ENCODE measurements around the gene NTN4.

NTN4 gene

GRCh38 chr12:95611676-95612309 lies 178.8 kb downstream of the NTN4 start:
- no peak for TF ChIP-seq JUND (IDR thresholded peaks at IDR 0.05; ENCODE audit: low read depth)
- no peak for DNase-seq (ENCODE audit: low read depth in 1 of 2, low spot score in 1 of 2)

GRCh38 chr12:95608252-95609033 lies 182.1 kb downstream of the NTN4 start:
- no peak for TF ChIP-seq JUND (IDR thresholded peaks at IDR 0.05; ENCODE audit: low read depth)
- in situ Hi-C loops (cut with HindIII; ENCODE audit: low pct_unique_long_range_greater_than_20kb, low sequenced_read_pairs) = no loop called here
- no peak for DNase-seq (ENCODE audit: low read depth in 1 of 2, low spot score in 1 of 2)

More at GRCh38 chr12:95611676-95612309, 178.8 kb downstream of the NTN4 start:
- in situ Hi-C loops (cut with HindIII; ENCODE audit: low pct_unique_long_range_greater_than_20kb, low sequenced_read_pairs) = no loop called here

Data from T47D (cell line).